Mucosa of descending colon (tissue), 3 donors: ENCODE data around the gene GMDS. TPM values are rescaled to one million over a fixed set of nuclear protein-coding genes. Genes with fewer than 3 reads are reported as not detected.

Experiments
- ATAC-seq: fragments of 200-7000 bp; cut with Tn5 transposase; one replicate; pipeline ENCODE4 v1.9.1; 2020; ENCODE audit warnings: mild to moderate bottlenecking, moderate library complexity
- DNase-seq, 3 donors: peaks; one replicate each; pipeline ENCODE4 v3.0.0-alpha.2; 2020
- H3K36me3 ChIP-seq: fragments of 200-600 bp; one replicate; pipeline ENCODE4 v1.8.0; 2021; ENCODE audit warnings: low read depth, mild to moderate bottlenecking
- H3K4me1 ChIP-seq: fragments of 200-600 bp; one replicate; pipeline ENCODE4 v1.8.0; 2021; ENCODE audit warnings: low read depth, mild to moderate bottlenecking
- H3K4me3 ChIP-seq: fragments of 200-600 bp; one replicate; pipeline ENCODE4 v1.8.0; 2021; ENCODE audit warnings: mild to moderate bottlenecking
- H3K9me3 ChIP-seq: fragments of 200-600 bp; one replicate; pipeline ENCODE4 v1.8.0; 2021; ENCODE audit warnings: mild to moderate bottlenecking
- CTCF ChIP-seq: fragments of 200-600 bp; IDR thresholded peaks from one replicate; pipeline ENCODE4 v1.8.0; 2022; ENCODE audit warnings: antibody characterized with exemption, mild to moderate bottlenecking
- intact Hi-C, 2 donors: fragments of 100-400 bp; cut with DNase I in 1 of 2; cut with micrococcal nuclease in 1 of 2; formaldehyde crosslinking; loops; one replicate each; pipeline versions ENCODE4 v1.11.0 to v1.11.1; 2022; cut with DNase I, micrococcal nuclease
- total RNA-seq, 3 donors: library from RNA; stranded (reverse); fragmentation: NEBNext Ultra II Directional in 2 of 3; extraction: Animal tissue kit (Norgen Biotek cat#: 25700) in 2 of 3; gene quantifications; one replicate each; pipeline versions ENCODE4 v1.2.1 to v1.2.4, GENCODE V29; 2021 to 2023
- donor health status: DM: no; HTN: no; CAD: no; lungs with moderate emphysema.
- donor health status: DM: no; HTN: no; CAD: no.
- donor health status: DM: no; HTN: yes; CAD: no.

Gene GMDS
- total RNA-seq, 3 donors from 2014 or later, result 68.0 to 228 (median 135) TPM

- ATAC-seq, result no peak
- H3K4me1 ChIP-seq, result no peaks in the 10 kb centered on the region
- H3K36me3 ChIP-seq, result no peaks in the 10 kb centered on the region
- H3K9me3 ChIP-seq, result no peaks in the 10 kb centered on the region
- TF ChIP-seq CTCF, result no peak
- intact Hi-C loops, result no loop called here
- no peak overlapping the region for H3K4me3 ChIP-seq
- no peak for DNase-seq
Observed at GRCh38 chr6:2036710-2037023, 208.7 kb downstream of the GMDS start.

GRCh38 chr6:2035826-2036709 is 209.3 kb downstream of the GMDS start:
- no peak for TF ChIP-seq CTCF
- H3K4me3 ChIP-seq, result no peak overlapping the region
- H3K4me1 ChIP-seq, result peaks cover under 1% of the 10 kb centered on the region
- ATAC-seq (no peak), DNase-seq (no peak)
- no peaks in the 10 kb centered on the region for H3K36me3 ChIP-seq
- H3K9me3 ChIP-seq, result no peaks in the 10 kb centered on the region
- intact Hi-C loops, result no loop called here

GRCh38 chr6:2035046-2035445 is 210.4 kb downstream of the GMDS start:
- DNase-seq (no peak), ATAC-seq (peak; percentile 52)
- TF ChIP-seq CTCF, result no peak
- intact Hi-C loops, result no loop called here
- H3K36me3 ChIP-seq, result no peaks in the 10 kb centered on the region
- H3K4me1 ChIP-seq, result peaks cover 7% of the 10 kb centered on the region
- no peaks in the 10 kb centered on the region for H3K9me3 ChIP-seq
- H3K4me3 ChIP-seq, result no peak overlapping the region

- intact Hi-C loops, result no loop called here
- peaks cover 7% of the 10 kb centered on the region for H3K4me1 ChIP-seq
- no peaks in the 10 kb centered on the region for H3K36me3 ChIP-seq
- ATAC-seq (no peak), DNase-seq (no peak)
- H3K4me3 ChIP-seq, result no peak overlapping the region
- H3K9me3 ChIP-seq, result no peaks in the 10 kb centered on the region
- no peak for TF ChIP-seq CTCF
Observed at GRCh38 chr6:2034256-2034655, 211.1 kb downstream of the GMDS start.

- H3K9me3 ChIP-seq, result no peaks in the 10 kb centered on the region
- H3K4me1 ChIP-seq, result peaks cover 7% of the 10 kb centered on the region
- DNase-seq (no peak), ATAC-seq (no peak)
- TF ChIP-seq CTCF, result no peak
- intact Hi-C loops, result no loop called here
- H3K36me3 ChIP-seq, result no peaks in the 10 kb centered on the region
- no peak overlapping the region for H3K4me3 ChIP-seq
Observed at GRCh38 chr6:2033544-2033943, 211.9 kb downstream of the GMDS start.
